Measurements from ENCODE around the gene RBM6. TPM values are rescaled to one million over a fixed set of nuclear protein-coding genes. Genes with fewer than 3 reads are reported as not detected.

The RBM6 gene
- total and polyA plus RNA-seq, 9 of the 15 experiments (the other 6 are each of a cell fraction or from before 2014, with no cell fraction given), result 19.9 to 82.2 (median 57.8) TPM

DNA sequence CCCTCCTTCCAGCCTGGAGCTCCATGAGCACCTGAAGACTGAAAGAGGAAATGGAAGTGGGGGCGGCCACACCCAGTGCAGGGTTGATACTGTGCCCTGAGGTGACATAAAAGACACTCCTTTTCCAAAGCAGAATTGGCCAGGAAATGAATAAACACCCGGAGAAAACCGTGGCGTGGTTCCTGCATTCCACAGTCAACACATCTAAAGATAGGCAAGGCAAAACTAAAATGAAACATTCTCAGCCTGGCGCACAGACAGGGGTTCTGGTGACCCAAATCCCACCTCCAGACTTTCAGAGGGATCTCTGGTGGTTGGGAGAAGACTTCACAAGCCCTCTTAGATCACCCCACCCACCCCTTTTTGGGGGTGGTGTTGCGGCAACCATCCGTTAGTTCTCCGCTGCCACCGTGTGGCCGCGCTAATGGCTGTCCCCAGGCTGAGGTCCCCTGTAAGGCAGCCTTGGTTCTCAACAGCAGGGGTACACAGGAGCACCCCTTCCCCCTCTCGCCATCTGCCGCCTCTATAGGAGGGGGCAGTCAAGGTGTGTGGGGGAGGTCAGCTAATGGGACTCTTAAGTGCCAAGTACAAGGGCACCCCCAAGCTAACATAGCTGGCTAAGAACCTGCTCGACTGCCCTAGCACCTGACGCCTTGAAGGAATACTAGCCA, 33.7 kb upstream of the RBM6 start (continued):
- TF ChIP-seq TBP (optimal IDR thresholded peaks at IDR 0.05; ENCODE audit: low read depth, low read length) (no peak), COPS2 (conservative IDR thresholded peaks at IDR 0.05) (no peak), LCOR (CRISPR knock-in tag; IDR thresholded peaks at IDR 0.05) (peak; percentile 75), CHD1 (IDR thresholded peaks at IDR 0.05; ENCODE audit: low read length) (no peak), NFE2 (IDR thresholded peaks at IDR 0.05; ENCODE audit: low read depth) (no peak), ZNF57 (CRISPR knock-in tag; IDR thresholded peaks at IDR 0.05) (no peak), MAZ (CRISPR knock-in tag; conservative IDR thresholded peaks at IDR 0.05 in 1 of 2, IDR thresholded peaks at IDR 0.05 in 1 of 2) (peak; percentile 47 to 74), SRF (CRISPR knock-in tag; IDR thresholded peaks at IDR 0.05) (no peak), RFX1 (IDR thresholded peaks at IDR 0.05) (no peak), NFATC3 (IDR thresholded peaks at IDR 0.05) (no peak), ZFP36 (IDR thresholded peaks at IDR 0.05; ENCODE audit: low read depth, low read length, partially characterized antibody) (no peak), HLTF (IDR thresholded peaks at IDR 0.05) (no peak), FOXP1 (CRISPR knock-in tag; IDR thresholded peaks at IDR 0.05) (no peak), ZBTB8A (IDR thresholded peaks at IDR 0.05; ENCODE audit: partially characterized antibody) (no peak)
- TF ChIP-seq, protein P1, sequence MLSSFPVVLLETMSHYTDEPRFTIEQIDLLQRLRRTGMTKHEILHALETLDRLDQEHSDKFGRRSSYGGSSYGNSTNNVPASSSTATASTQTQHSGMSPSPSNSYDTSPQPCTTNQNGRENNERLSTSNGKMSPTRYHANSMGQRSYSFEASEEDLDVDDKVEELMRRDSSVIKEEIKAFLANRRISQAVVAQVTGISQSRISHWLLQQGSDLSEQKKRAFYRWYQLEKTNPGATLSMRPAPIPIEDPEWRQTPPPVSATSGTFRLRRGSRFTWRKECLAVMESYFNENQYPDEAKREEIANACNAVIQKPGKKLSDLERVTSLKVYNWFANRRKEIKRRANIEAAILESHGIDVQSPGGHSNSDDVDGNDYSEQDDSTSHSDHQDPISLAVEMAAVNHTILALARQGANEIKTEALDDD (IDR thresholded peaks at IDR 0.05), result no peak
- TF ChIP-seq, protein P2, sequence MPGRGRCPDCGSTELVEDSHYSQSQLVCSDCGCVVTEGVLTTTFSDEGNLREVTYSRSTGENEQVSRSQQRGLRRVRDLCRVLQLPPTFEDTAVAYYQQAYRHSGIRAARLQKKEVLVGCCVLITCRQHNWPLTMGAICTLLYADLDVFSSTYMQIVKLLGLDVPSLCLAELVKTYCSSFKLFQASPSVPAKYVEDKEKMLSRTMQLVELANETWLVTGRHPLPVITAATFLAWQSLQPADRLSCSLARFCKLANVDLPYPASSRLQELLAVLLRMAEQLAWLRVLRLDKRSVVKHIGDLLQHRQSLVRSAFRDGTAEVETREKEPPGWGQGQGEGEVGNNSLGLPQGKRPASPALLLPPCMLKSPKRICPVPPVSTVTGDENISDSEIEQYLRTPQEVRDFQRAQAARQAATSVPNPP (IDR thresholded peaks at IDR 0.05; ENCODE audit: borderline replicate concordance, insufficient read depth, insufficient read length), result no peak
- TF ChIP-seq, protein P3, sequence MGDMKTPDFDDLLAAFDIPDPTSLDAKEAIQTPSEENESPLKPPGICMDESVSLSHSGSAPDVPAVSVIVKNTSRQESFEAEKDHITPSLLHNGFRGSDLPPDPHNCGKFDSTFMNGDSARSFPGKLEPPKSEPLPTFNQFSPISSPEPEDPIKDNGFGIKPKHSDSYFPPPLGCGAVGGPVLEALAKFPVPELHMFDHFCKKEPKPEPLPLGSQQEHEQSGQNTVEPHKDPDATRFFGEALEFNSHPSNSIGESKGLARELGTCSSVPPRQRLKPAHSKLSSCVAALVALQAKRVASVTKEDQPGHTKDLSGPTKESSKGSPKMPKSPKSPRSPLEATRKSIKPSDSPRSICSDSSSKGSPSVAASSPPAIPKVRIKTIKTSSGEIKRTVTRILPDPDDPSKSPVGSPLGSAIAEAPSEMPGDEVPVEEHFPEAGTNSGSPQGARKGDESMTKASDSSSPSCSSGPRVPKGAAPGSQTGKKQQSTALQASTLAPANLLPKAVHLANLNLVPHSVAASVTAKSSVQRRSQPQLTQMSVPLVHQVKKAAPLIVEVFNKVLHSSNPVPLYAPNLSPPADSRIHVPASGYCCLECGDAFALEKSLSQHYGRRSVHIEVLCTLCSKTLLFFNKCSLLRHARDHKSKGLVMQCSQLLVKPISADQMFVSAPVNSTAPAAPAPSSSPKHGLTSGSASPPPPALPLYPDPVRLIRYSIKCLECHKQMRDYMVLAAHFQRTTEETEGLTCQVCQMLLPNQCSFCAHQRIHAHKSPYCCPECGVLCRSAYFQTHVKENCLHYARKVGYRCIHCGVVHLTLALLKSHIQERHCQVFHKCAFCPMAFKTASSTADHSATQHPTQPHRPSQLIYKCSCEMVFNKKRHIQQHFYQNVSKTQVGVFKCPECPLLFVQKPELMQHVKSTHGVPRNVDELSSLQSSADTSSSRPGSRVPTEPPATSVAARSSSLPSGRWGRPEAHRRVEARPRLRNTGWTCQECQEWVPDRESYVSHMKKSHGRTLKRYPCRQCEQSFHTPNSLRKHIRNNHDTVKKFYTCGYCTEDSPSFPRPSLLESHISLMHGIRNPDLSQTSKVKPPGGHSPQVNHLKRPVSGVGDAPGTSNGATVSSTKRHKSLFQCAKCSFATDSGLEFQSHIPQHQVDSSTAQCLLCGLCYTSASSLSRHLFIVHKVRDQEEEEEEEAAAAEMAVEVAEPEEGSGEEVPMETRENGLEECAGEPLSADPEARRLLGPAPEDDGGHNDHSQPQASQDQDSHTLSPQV (IDR thresholded peaks at IDR 0.05), result no peak
- TF ChIP-seq, protein P4, sequence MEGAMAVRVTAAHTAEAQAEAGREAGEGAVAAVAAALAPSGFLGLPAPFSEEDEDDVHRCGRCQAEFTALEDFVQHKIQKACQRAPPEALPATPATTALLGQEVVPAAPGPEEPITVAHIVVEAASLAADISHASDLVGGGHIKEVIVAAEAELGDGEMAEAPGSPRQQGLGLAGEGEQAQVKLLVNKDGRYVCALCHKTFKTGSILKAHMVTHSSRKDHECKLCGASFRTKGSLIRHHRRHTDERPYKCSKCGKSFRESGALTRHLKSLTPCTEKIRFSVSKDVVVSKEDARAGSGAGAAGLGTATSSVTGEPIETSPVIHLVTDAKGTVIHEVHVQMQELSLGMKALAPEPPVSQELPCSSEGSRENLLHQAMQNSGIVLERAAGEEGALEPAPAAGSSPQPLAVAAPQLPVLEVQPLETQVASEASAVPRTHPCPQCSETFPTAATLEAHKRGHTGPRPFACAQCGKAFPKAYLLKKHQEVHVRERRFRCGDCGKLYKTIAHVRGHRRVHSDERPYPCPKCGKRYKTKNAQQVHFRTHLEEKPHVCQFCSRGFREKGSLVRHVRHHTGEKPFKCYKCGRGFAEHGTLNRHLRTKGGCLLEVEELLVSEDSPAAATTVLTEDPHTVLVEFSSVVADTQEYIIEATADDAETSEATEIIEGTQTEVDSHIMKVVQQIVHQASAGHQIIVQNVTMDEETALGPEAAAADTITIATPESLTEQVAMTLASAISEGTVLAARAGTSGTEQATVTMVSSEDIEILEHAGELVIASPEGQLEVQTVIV (CRISPR knock-in tag; IDR thresholded peaks at IDR 0.05; ENCODE audit: borderline replicate concordance), result no peak
- TF ChIP-seq, protein P5, sequence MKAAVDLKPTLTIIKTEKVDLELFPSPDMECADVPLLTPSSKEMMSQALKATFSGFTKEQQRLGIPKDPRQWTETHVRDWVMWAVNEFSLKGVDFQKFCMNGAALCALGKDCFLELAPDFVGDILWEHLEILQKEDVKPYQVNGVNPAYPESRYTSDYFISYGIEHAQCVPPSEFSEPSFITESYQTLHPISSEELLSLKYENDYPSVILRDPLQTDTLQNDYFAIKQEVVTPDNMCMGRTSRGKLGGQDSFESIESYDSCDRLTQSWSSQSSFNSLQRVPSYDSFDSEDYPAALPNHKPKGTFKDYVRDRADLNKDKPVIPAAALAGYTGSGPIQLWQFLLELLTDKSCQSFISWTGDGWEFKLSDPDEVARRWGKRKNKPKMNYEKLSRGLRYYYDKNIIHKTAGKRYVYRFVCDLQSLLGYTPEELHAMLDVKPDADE (conservative IDR thresholded peaks at IDR 0.05; ENCODE audit: control insufficient read depth, low read depth, low read length), result no peak
